B cell (primary cell): Measurements from ENCODE around the gene CCDC85B. TPM values are rescaled to one million over a fixed set of nuclear protein-coding genes. Genes with fewer than 3 reads are reported as not detected.

Source experiments
- ATAC-seq: fragments of 200-7000 bp; cut with Tn5 transposase; one replicate; pipeline ENCODE4 v1.10.0; 2021; ENCODE audit warnings: low read depth, mild to moderate bottlenecking, moderate number of reproducible peaks, moderate library complexity
- CTCF ChIA-PET: fragments of 350-600 bp; sonication (Branson Sonifier 250); formaldehyde crosslinking; loops from one replicate; lab custom pipeline; 2021; ENCODE audit warnings: antibody characterized with exemption, inconsistent platforms; lab: Charles Lee
- POLR2A ChIA-PET: fragments of 350-600 bp; sonication (Branson Sonifier 250); formaldehyde crosslinking; loops from one replicate; lab custom pipeline; 2021; ENCODE audit warnings: antibody characterized with exemption; lab: Charles Lee
- DNase-seq: peaks from one replicate; pipeline ENCODE4 v3.0.0; 2013
- H2AFZ ChIP-seq: 2 replicates; pipeline ENCODE4 v1.6.1; 2012; ENCODE audit warnings: mild to moderate bottlenecking, low read depth, low read length; ENCODE audit not compliant: insufficient read depth, poor library complexity, severe bottlenecking
- H3K27ac ChIP-seq, 2 donors: 1 replicate in 1 of 2; 2 replicates in 1 of 2; pipeline ENCODE4 v1.5.1; 2012 to 2013; ENCODE audit warnings: low read length in 2 of 2, mild to moderate bottlenecking in 2 of 2, moderate library complexity in 1 of 2
- H3K27me3 ChIP-seq, 4 experiments: fragments of 200-600 bp in 1 of 4; sonication (generic) in 1 of 4; replicated peaks in 1 of 4; 1 replicate in 2 of 4; 2 replicates in 2 of 4; pipeline versions ENCODE4 v1.6.1 to v1.7.0; 2013 to 2016; ENCODE audit warnings: low read length in 3 of 4, mild to moderate bottlenecking in 2 of 4, mixed read lengths in 1 of 4, moderate library complexity in 1 of 4; ENCODE audit not compliant: insufficient read depth in 4 of 4, control insufficient read depth in 3 of 4; ENCODE audit errors: control extremely low read depth in 1 of 4
- H3K36me3 ChIP-seq, 2 experiments: replicated peaks in 1 of 2; 1 replicate in 1 of 2; 2 replicates in 1 of 2; pipeline versions ENCODE4 v1.6.1 to v1.7.1; 2013; ENCODE audit warnings: low read length in 1 of 2; ENCODE audit not compliant: insufficient read depth in 2 of 2, control insufficient read depth in 1 of 2; ENCODE audit errors: control extremely low read depth in 1 of 2, extremely low read depth in 1 of 2
- H3K4me1 ChIP-seq, 2 donors: fragments of 200-600 bp in 1 of 2; sonication (generic) in 1 of 2; 1 replicate in 1 of 2; 2 replicates in 1 of 2; pipeline versions ENCODE4 v1.5.1 to v1.6.1; 2013 to 2017; ENCODE audit warnings: low read length in 2 of 2; ENCODE audit not compliant: control insufficient read depth in 2 of 2, insufficient read depth in 2 of 2
- H3K4me2 ChIP-seq: replicated peaks from 2 replicates; pipeline ENCODE3; 2012; ENCODE audit warnings: mild to moderate bottlenecking, low read depth, low read length; ENCODE audit not compliant: poor library complexity, severe bottlenecking
- H3K4me3 ChIP-seq, 5 experiments: fragments of 200-600 bp in 1 of 5; sonication (generic) in 1 of 5; 1 replicate in 3 of 5; 2 replicates in 2 of 5; pipeline versions ENCODE4 v1.5.1 to v1.7.0; 2011 to 2016; ENCODE audit warnings: low read length in 4 of 5, mild to moderate bottlenecking in 4 of 5, low read depth in 2 of 5, control low read depth in 1 of 5, moderate library complexity in 1 of 5; ENCODE audit not compliant: insufficient read depth in 1 of 5; ENCODE audit errors: control extremely low read depth in 1 of 5, extremely low read depth in 1 of 5
- H3K79me2 ChIP-seq: fragments of 200-600 bp; sonication (generic); one replicate; pipeline ENCODE4 v1.6.0; 2016; ENCODE audit warnings: low read length; ENCODE audit not compliant: control insufficient read depth, insufficient read depth
- H3K9ac ChIP-seq: fragments of 200-600 bp; sonication (generic); 2 replicates; pipeline ENCODE4 v1.6.1; 2017; ENCODE audit warnings: mild to moderate bottlenecking, low read length, moderate library complexity
- H3K9me3 ChIP-seq, 3 donors: one replicate each; pipeline versions ENCODE4 v1.6.1 to v1.7.1; 2013; ENCODE audit warnings: low read length in 2 of 3; ENCODE audit not compliant: control insufficient read depth in 2 of 3, insufficient read depth in 1 of 3; ENCODE audit errors: control extremely low read depth in 1 of 3
- H4K20me1 ChIP-seq: 2 replicates; pipeline ENCODE4 v1.6.0; 2012; ENCODE audit warnings: mild to moderate bottlenecking, low read length; ENCODE audit not compliant: insufficient read depth, control insufficient read depth, poor library complexity, severe bottlenecking
- H3K27ac Mint-ChIP-seq: one replicate; pipeline ENCODE4 v1.8.0; 2021; ENCODE audit warnings: mixed read lengths
- H3K27me3 Mint-ChIP-seq: one replicate; pipeline ENCODE4 v1.8.0; 2021; ENCODE audit warnings: mixed read lengths
- H3K4me1 Mint-ChIP-seq: one replicate; pipeline ENCODE4 v1.8.0; 2021; ENCODE audit warnings: mixed read lengths
- H3K4me3 Mint-ChIP-seq: one replicate; pipeline ENCODE4 v1.8.0; 2021; ENCODE audit warnings: mixed read lengths
- H3K9me3 Mint-ChIP-seq: one replicate; pipeline ENCODE4 v1.8.0; 2022; ENCODE audit warnings: mixed read lengths; ENCODE audit not compliant: insufficient read depth
- EZH2 ChIP-seq: IDR thresholded peaks from 2 replicates; pipeline ENCODE4 v1.6.1; 2012; ENCODE audit warnings: borderline replicate concordance, low read depth, mild to moderate bottlenecking, moderate library complexity, low read length; ENCODE audit not compliant: insufficient read depth, poor library complexity, severe bottlenecking
- WGBS: methylation state at CpG from one replicate; pipeline ENCODE4 v1.1.5; 2013; ENCODE audit warnings: missing lambda C conversion rate; ENCODE audit not compliant: insufficient coverage; 5-methylcytosine and 5-hydroxymethylcytosine counted together
- intact Hi-C: fragments of 100-400 bp; cut with micrococcal nuclease; formaldehyde crosslinking; loops from one replicate; pipeline ENCODE4 v1.10.0; 2022
- polyA plus RNA-seq: library from polyadenylated mRNA; depleted of rRNA; stranded (reverse); fragments of >200 nt; gene quantifications from 2 replicates; pipeline ENCODE4 v1.2.3, GENCODE V29; 2012
- total RNA-seq, 2 donors: library from RNA; stranded (reverse); fragments of 120-200 nt in 1 of 2; gene quantifications; 1 replicate in 1 of 2; 2 replicates in 1 of 2; pipeline versions ENCODE4 v1.2.3 to v1.2.4, GENCODE V29; 2013 to 2022
- TF ChIP-seq, protein P1 (sequence below): fragments of 200-600 bp; IDR thresholded peaks from one replicate; pipeline ENCODE4 v1.8.0; 2022; ENCODE audit warnings: antibody characterized with exemption, mild to moderate bottlenecking

CCDC85B gene
- total and polyA plus RNA-seq, 2 donors (not counting 1 experiment from before 2014, with no cell fraction given) = 18.2 to 39.5 TPM

DNA sequence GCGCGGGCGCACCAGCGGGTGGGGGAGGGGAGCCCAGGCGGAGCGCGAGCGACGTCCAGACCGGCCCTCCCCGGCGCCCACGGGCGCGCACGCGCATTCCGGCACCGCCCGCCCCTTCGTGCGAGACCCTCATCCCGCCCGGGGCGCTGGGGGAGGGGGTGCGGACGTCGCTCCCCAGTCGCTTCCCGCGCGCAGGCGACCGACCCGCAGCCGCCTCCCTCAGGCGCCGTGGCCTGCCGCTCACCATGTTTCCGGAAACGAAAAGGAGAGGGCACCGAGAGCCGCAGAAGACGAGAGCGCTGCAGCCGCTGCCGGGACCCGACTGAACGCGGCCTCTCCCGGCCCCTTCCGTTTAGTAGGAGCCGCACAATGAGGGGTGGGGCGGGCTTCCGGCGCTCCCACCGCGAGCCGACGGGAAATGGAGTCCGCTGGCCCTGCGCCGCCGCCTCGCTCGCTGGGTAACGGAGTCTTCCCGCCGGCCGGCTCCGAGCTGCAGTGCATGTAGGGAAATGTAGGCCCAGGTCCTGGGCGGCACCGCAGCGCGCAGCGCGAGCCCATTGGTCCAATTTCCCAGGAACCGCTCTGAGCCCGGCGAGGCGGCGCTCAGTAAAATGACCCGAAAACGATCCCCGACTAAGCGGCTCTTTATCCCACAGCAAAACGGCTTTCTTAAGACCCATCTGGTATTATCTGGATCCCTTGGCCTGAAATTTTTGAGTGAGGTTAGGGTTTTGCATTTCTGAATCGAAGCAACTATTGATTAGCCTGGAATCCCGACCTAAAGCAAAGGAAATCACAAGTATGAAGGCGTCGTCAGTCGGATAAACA lies 32.4 kb upstream of the CCDC85B start, which contains the start of gene CFL1:
Gene CFL1 (minus strand): TSS at position 328 of the 828 bp plus-strand sequence. CDS start 81 bp downstream, at position 247.
- H3K36me3 ChIP-seq = peaks cover 0 to 53% of the 10 kb centered on the region in 2 experiments
- WGBS = under 1% methylated on average over 86 of the region's 92 CpGs
- H3K27ac Mint-ChIP-seq = peak within 1 kb of the TSS; percentile 98
- peak within 1 kb of the TSS; percentile 94 for H3K4me3 Mint-ChIP-seq
- peak within 1 kb of the TSS; percentile 79 for H3K9ac ChIP-seq
- TF ChIP-seq, protein P1, sequence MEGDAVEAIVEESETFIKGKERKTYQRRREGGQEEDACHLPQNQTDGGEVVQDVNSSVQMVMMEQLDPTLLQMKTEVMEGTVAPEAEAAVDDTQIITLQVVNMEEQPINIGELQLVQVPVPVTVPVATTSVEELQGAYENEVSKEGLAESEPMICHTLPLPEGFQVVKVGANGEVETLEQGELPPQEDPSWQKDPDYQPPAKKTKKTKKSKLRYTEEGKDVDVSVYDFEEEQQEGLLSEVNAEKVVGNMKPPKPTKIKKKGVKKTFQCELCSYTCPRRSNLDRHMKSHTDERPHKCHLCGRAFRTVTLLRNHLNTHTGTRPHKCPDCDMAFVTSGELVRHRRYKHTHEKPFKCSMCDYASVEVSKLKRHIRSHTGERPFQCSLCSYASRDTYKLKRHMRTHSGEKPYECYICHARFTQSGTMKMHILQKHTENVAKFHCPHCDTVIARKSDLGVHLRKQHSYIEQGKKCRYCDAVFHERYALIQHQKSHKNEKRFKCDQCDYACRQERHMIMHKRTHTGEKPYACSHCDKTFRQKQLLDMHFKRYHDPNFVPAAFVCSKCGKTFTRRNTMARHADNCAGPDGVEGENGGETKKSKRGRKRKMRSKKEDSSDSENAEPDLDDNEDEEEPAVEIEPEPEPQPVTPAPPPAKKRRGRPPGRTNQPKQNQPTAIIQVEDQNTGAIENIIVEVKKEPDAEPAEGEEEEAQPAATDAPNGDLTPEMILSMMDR = no peak
- TF ChIP-seq EZH2 = no peak
- ChIA-PET POLR2A (interaction anchor here (0.5 to 4.8 kb wide), 15 partner anchors 7 to 997 kb away, joined by 3 to 65 read pairs (median 5); partner anchors contain the start of genes BANF1, CCDC85B, EIF1AD and FIBP), CTCF (interaction anchor here (1.6 to 8.6 kb wide), 3 partner anchors 13 to 243 kb away, joined by 3 to 244 read pairs (median 71); partner anchors contain the start of genes CCDC85B, EFEMP2, FIBP and PCNX3)
- H3K4me3 ChIP-seq = peak within 1 kb of the TSS; percentile 83 to 98 (median 95)
- H3K4me1 Mint-ChIP-seq = peaks cover 57% of the 10 kb centered on the region
- no peaks in the 10 kb centered on the region for H3K27me3 Mint-ChIP-seq
- peak within 1 kb of the TSS; percentile 77 to 89 for H3K27ac ChIP-seq
- H3K9me3 ChIP-seq = no peaks in the 10 kb centered on the region
- H3K79me2 ChIP-seq = peaks cover 68% of the 10 kb centered on the region
- H4K20me1 ChIP-seq = peaks cover 63% of the 10 kb centered on the region
- peak within 1 kb of the TSS; percentile 94 for H3K4me2 ChIP-seq
- ATAC-seq (peak; percentile 62), DNase-seq (peak; percentile 98)
- H3K27me3 ChIP-seq = no peaks in the 10 kb centered on the region
- H3K9me3 Mint-ChIP-seq = no peaks in the 10 kb centered on the region
- intact Hi-C loops = loop anchor here (1.0 to 5.0 kb wide), 10 partner anchors 15 to 409 kb away; partner anchors contain the start of genes AP5B1, C11orf68, DRAP1 and EFEMP2
- H3K4me1 ChIP-seq = peaks cover 27 to 55% of the 10 kb centered on the region in 2 donors
- H2AFZ ChIP-seq = peak within 1 kb of the TSS; percentile 85
